ENCODE data around the gene PAPPA2. TPM values are rescaled to one million over a fixed set of nuclear protein-coding genes. Genes with fewer than 3 reads are reported as not detected.

The PAPPA2 gene
- total and polyA plus RNA-seq, 2 of the 8 experiments (the other 6 are each of a cell fraction or from before 2014, with no cell fraction given), result 0.08 to 0.88 TPM

- no peak for FAIRE-seq
- no peak for TF ChIP-seq JUN (IDR thresholded peaks at IDR 0.05; ENCODE audit: low read depth, low read length)
- TF ChIP-seq SP2 (IDR thresholded peaks at IDR 0.05; ENCODE audit: low read length), result no peak
- no peak for TF ChIP-seq KDM1A (IDR thresholded peaks at IDR 0.05; ENCODE audit: borderline replicate concordance, low read length)
- no peak for TF ChIP-seq RBBP5 (IDR thresholded peaks at IDR 0.05; ENCODE audit: borderline replicate concordance, low read depth, low read length)
- TF ChIP-seq POLR2AphosphoS5 (IDR thresholded peaks at IDR 0.05; ENCODE audit: low read depth, low read length), result no peak
- TF ChIP-seq SIN3A (conservative IDR thresholded peaks at IDR 0.05 in 1 of 2, IDR thresholded peaks at IDR 0.05 in 1 of 2; ENCODE audit: low read depth in 1 of 2, low read length in 2 of 2), result no peak
- no peak for TF ChIP-seq RNF2 (IDR thresholded peaks at IDR 0.05; ENCODE audit: borderline replicate concordance, low read depth, low read length, missing control alignments, poor library complexity, severe bottlenecking)
- no peak for TF ChIP-seq TEAD4 (IDR thresholded peaks at IDR 0.05; ENCODE audit: low read depth, low read length)
- no peak for TF ChIP-seq RFX5 (IDR thresholded peaks at IDR 0.05; ENCODE audit: borderline replicate concordance, low read depth, low read length)
- no peak for TF ChIP-seq CHD2 (IDR thresholded peaks at IDR 0.05; ENCODE audit: low read length)
- TF ChIP-seq SP1 (IDR thresholded peaks at IDR 0.05; ENCODE audit: low read depth, low read length), result no peak
- no peak for TF ChIP-seq EZH2 (IDR thresholded peaks at IDR 0.05; ENCODE audit: low read depth, low read length, severe bottlenecking)
- no peak for TF ChIP-seq SUZ12 (IDR thresholded peaks at IDR 0.05; ENCODE audit: low read length)
- TF ChIP-seq SP4 (IDR thresholded peaks at IDR 0.05; ENCODE audit: low read length), result no peak
- no peak for TF ChIP-seq EGR1 (IDR thresholded peaks at IDR 0.05; ENCODE audit: borderline replicate concordance, low read depth, low read length)
- TF ChIP-seq POU5F1 (IDR thresholded peaks at IDR 0.05; ENCODE audit: low read depth, low read length), result no peak
Observed at GRCh38 chr1:176786274-176786673, 323.3 kb downstream of the PAPPA2 start.

More at GRCh38 chr1:176786274-176786673, 323.3 kb downstream of the PAPPA2 start:
- no peak overlapping the region for H3K23ac ChIP-seq (ENCODE audit: insufficient read length)
- H2BK15ac ChIP-seq (ENCODE audit: low read length), result no peak overlapping the region
- H4K91ac ChIP-seq (replicated peaks; ENCODE audit: insufficient read length, low read length), result no peak overlapping the region
- DNase-seq (ENCODE audit: low read depth in 1 of 2, low spot score in 2 of 2), result no peak
- no peak overlapping the region for H3K18ac ChIP-seq (ENCODE audit: extremely low read depth, low read length)
- H2AK5ac ChIP-seq (ENCODE audit: low read depth, low read length), result no peak overlapping the region
- no peaks in the 10 kb centered on the region for H3K79me1 ChIP-seq (ENCODE audit: low read depth, low read length)
- H3K9me3 ChIP-seq (ENCODE audit: insufficient read depth in 2 of 2, low read depth in 1 of 2, low read length in 1 of 2), result no peaks in the 10 kb centered on the region
- 81% methylated on average over 4 of the region's 4 CpGs; no CpG with 5 or more reads in 1 of the 2 experiments for WGBS, 2 experiments (ENCODE audit: extremely low coverage in 1 of 2, insufficient coverage in 1 of 2, insufficient read length in 1 of 2, insufficient replicate concordance in 2 of 2, low coverage in 1 of 2, low lambda C conversion rate in 2 of 2, missing lambda C conversion rate in 1 of 2)
- no peak overlapping the region for H3K9ac ChIP-seq (replicated peaks in 1 of 4; ENCODE audit: extremely low read depth in 1 of 4, low read depth in 3 of 4, low read length in 3 of 4)
- no peak overlapping the region for H3K4ac ChIP-seq (replicated peaks; ENCODE audit: insufficient read length, low read depth, low read length)
- H2BK12ac ChIP-seq (ENCODE audit: low read depth, low read length), result no peak overlapping the region
- H3K4me2 ChIP-seq (ENCODE audit: insufficient read depth in 1 of 2, low read depth in 2 of 2, low read length in 2 of 2), result no peak overlapping the region
- H3K56ac ChIP-seq (replicated peaks; ENCODE audit: insufficient read length, low read depth, low read length), result no peak overlapping the region
- H3K14ac ChIP-seq (ENCODE audit: insufficient read length), result no peak overlapping the region
- H4K5ac ChIP-seq (ENCODE audit: insufficient read length, low read depth, low read length), result no peak overlapping the region
- H3K27ac ChIP-seq (ENCODE audit: low read depth, low read length), result no peak overlapping the region
- H3K23me2 ChIP-seq (ENCODE audit: low read depth, low read length), result no peaks in the 10 kb centered on the region
- no peak overlapping the region for H2BK120ac ChIP-seq (replicated peaks; ENCODE audit: low read depth, low read length)
- H2BK20ac ChIP-seq (ENCODE audit: low read length), result no peak overlapping the region
- H4K8ac ChIP-seq (ENCODE audit: extremely low read depth, insufficient read depth, low read length), result no peak overlapping the region
- no peaks in the 10 kb centered on the region for H3K27me3 ChIP-seq (replicated peaks in 1 of 4; ENCODE audit: control insufficient read depth in 3 of 4, extremely low read depth in 1 of 4, insufficient read depth in 3 of 4, low read length in 3 of 4)
- no peak overlapping the region for H2AFZ ChIP-seq (ENCODE audit: low read length)
- no peaks in the 10 kb centered on the region for H3K4me1 ChIP-seq (replicated peaks in 1 of 4; ENCODE audit: control insufficient read depth in 3 of 4, insufficient read depth in 4 of 4, low read length in 3 of 4)
- H3K79me2 ChIP-seq (ENCODE audit: control insufficient read depth in 1 of 2, insufficient read depth in 2 of 2, low read length in 2 of 2), result no peaks in the 10 kb centered on the region
- H2BK5ac ChIP-seq (ENCODE audit: low read depth, low read length), result no peak overlapping the region
- no peaks in the 10 kb centered on the region for H4K20me1 ChIP-seq (replicated peaks in 1 of 2; ENCODE audit: control insufficient read depth in 1 of 2, insufficient read depth in 2 of 2, low read length in 2 of 2)
- ChIA-PET CTCF (ENCODE audit: partially characterized antibody) (interaction anchor here (1.4 kb wide), 1 partner anchor 94 kb away, joined by 3 read pairs; no protein-coding TSS in a partner anchor), POLR2A (ENCODE audit: partially characterized antibody) (no interaction called here)
- no peaks in the 10 kb centered on the region for H3K36me3 ChIP-seq (ENCODE audit: control insufficient read depth in 2 of 4, insufficient read depth in 4 of 4, low read length in 3 of 4)
- H3K4me3 ChIP-seq (ENCODE audit: extremely low read depth in 1 of 4, insufficient read depth in 2 of 4, low read depth in 3 of 4, low read length in 4 of 4), result no peak overlapping the region
